Trophoblast cell (in vitro differentiated cells and primary cell): Measurements from ENCODE around the gene RAB3GAP1.

Source experiments
- DNase-seq, 2 donors: peaks; one replicate each; pipeline ENCODE4 v3.0.0-alpha.2; 2016
- H2AFZ ChIP-seq: 2 replicates; pipeline ENCODE4 v1.6.1; 2013; ENCODE audit warnings: low read length, moderate library complexity, mild to moderate bottlenecking; ENCODE audit not compliant: insufficient read depth, poor library complexity
- H2AK5ac ChIP-seq: 2 replicates; pipeline ENCODE4 v1.6.1; 2013; ENCODE audit warnings: mild to moderate bottlenecking, low read length
- H2BK120ac ChIP-seq: 2 replicates; pipeline ENCODE4 v1.6.1; 2013; ENCODE audit warnings: low read length, mild to moderate bottlenecking, moderate library complexity; ENCODE audit not compliant: insufficient read depth, poor library complexity
- H2BK12ac ChIP-seq: 2 replicates; pipeline ENCODE4 v1.6.1; 2013; ENCODE audit warnings: mild to moderate bottlenecking, low read length, moderate library complexity
- H2BK5ac ChIP-seq: 2 replicates; pipeline ENCODE4 v1.6.1; 2013; ENCODE audit warnings: low read length, low read depth, moderate library complexity, mild to moderate bottlenecking; ENCODE audit not compliant: poor library complexity
- H3K14ac ChIP-seq: 2 replicates; pipeline ENCODE4 v1.6.1; 2013; ENCODE audit warnings: mild to moderate bottlenecking, low read length
- H3K18ac ChIP-seq: 2 replicates; pipeline ENCODE4 v1.6.1; 2013; ENCODE audit warnings: mild to moderate bottlenecking, low read length
- H3K23ac ChIP-seq: 2 replicates; pipeline ENCODE4 v1.6.1; 2013; ENCODE audit warnings: low read length
- H3K27ac ChIP-seq: 2 replicates; pipeline ENCODE4 v1.5.1; 2013; ENCODE audit warnings: low read depth, mild to moderate bottlenecking, inconsistent platforms, low read length, moderate library complexity
- H3K27me3 ChIP-seq: 2 replicates; pipeline ENCODE4 v1.6.1; 2013; ENCODE audit warnings: inconsistent platforms, mild to moderate bottlenecking, low read length, moderate library complexity; ENCODE audit not compliant: insufficient read depth
- H3K36me3 ChIP-seq, 2 experiments: 1 replicate in 1 of 2; 2 replicates in 1 of 2; pipeline ENCODE4 v1.6.1; 2013; ENCODE audit warnings: low read length in 2 of 2, mild to moderate bottlenecking in 2 of 2, moderate library complexity in 1 of 2; ENCODE audit not compliant: insufficient read depth in 2 of 2, control insufficient read depth in 1 of 2
- H3K4ac ChIP-seq: 2 replicates; pipeline ENCODE4 v1.6.1; 2013; ENCODE audit warnings: low read depth, mild to moderate bottlenecking, low read length, moderate library complexity
- H3K4me1 ChIP-seq, 2 experiments: 1 replicate in 1 of 2; 2 replicates in 1 of 2; pipeline ENCODE4 v1.6.1; 2013; ENCODE audit warnings: low read length in 2 of 2, mild to moderate bottlenecking in 2 of 2, moderate library complexity in 1 of 2; ENCODE audit not compliant: insufficient read depth in 2 of 2, control insufficient read depth in 1 of 2
- H3K4me2 ChIP-seq: 2 replicates; pipeline ENCODE4 v1.6.1; 2013; ENCODE audit warnings: inconsistent platforms, mild to moderate bottlenecking, low read length, moderate library complexity
- H3K4me3 ChIP-seq: 2 replicates; pipeline ENCODE4 v1.5.1; 2013; ENCODE audit warnings: mild to moderate bottlenecking, low read depth, low read length, inconsistent platforms
- H3K79me1 ChIP-seq: one replicate; pipeline ENCODE4 v1.6.1; 2013; ENCODE audit warnings: low read length
- H3K79me2 ChIP-seq: 2 replicates; pipeline ENCODE4 v1.6.1; 2013; ENCODE audit warnings: low read length, mild to moderate bottlenecking; ENCODE audit not compliant: control insufficient read depth, insufficient read depth, poor library complexity
- H3K9ac ChIP-seq: 2 replicates; pipeline ENCODE4 v1.6.1; 2013; ENCODE audit warnings: mild to moderate bottlenecking, low read length
- H3K9me3 ChIP-seq: 2 replicates; pipeline ENCODE4 v1.6.1; 2013; ENCODE audit warnings: low read depth, mild to moderate bottlenecking, control low read depth, inconsistent platforms, low read length; ENCODE audit not compliant: insufficient read depth
- H4K12ac ChIP-seq: 2 replicates; pipeline ENCODE4 v1.6.1; 2013; ENCODE audit warnings: low read depth, mild to moderate bottlenecking, low read length, moderate library complexity
- H4K8ac ChIP-seq: 2 replicates; pipeline ENCODE4 v1.6.1; 2013; ENCODE audit warnings: low read depth, mild to moderate bottlenecking, low read length, moderate library complexity
- H4K91ac ChIP-seq: one replicate; pipeline ENCODE4 v1.6.1; 2013; ENCODE audit warnings: low read depth, mild to moderate bottlenecking, low read length, moderate library complexity
- WGBS: extraction: QIAGEN DNeasy Blood & Tissue Kit; methylation state at CpG from one replicate; pipeline ENCODE4 v1.1.7; 2013; ENCODE audit warnings: missing lambda C conversion rate; ENCODE audit not compliant: insufficient read length, insufficient coverage; ENCODE audit errors: extremely low coverage; 5-methylcytosine and 5-hydroxymethylcytosine counted together

The RAB3GAP1 gene

GRCh38 chr2:135009339-135009738, 42.8 kb upstream of the RAB3GAP1 start:
- H3K4me2 ChIP-seq, result no peak overlapping the region
- no peak overlapping the region for H3K18ac ChIP-seq
- no peak overlapping the region for H2AFZ ChIP-seq
- H3K4ac ChIP-seq, result no peak overlapping the region
- H3K4me1 ChIP-seq, result no peaks in the 10 kb centered on the region
- no peaks in the 10 kb centered on the region for H3K9me3 ChIP-seq
- no peak overlapping the region for H4K91ac ChIP-seq
- H3K14ac ChIP-seq, result no peak overlapping the region
- H3K4me3 ChIP-seq, result no peak overlapping the region
- H3K23ac ChIP-seq, result no peak overlapping the region
- H3K79me2 ChIP-seq, result no peaks in the 10 kb centered on the region
- H3K27ac ChIP-seq, result no peak overlapping the region
- H3K27me3 ChIP-seq, result no peaks in the 10 kb centered on the region
- H3K36me3 ChIP-seq, result no peaks in the 10 kb centered on the region
- no peak overlapping the region for H2BK12ac ChIP-seq
- H2AK5ac ChIP-seq, result no peak overlapping the region
- no peak overlapping the region for H3K9ac ChIP-seq
- no peak overlapping the region for H2BK5ac ChIP-seq
- H4K8ac ChIP-seq, result no peak overlapping the region
- DNase-seq, result no peak
- H3K79me1 ChIP-seq, result no peaks in the 10 kb centered on the region
- H4K12ac ChIP-seq, result no peak overlapping the region
- no CpG with 5 or more reads among the region's 1 CpG for WGBS
- H2BK120ac ChIP-seq, result no peak overlapping the region

GRCh38 chr2:135010200-135010942, 41.7 kb upstream of the RAB3GAP1 start:
- no peak overlapping the region for H2BK5ac ChIP-seq
- no peak overlapping the region for H3K27ac ChIP-seq
- H2BK120ac ChIP-seq, result no peak overlapping the region
- no peak overlapping the region for H3K23ac ChIP-seq
- no peak overlapping the region for H2AFZ ChIP-seq
- H3K4ac ChIP-seq, result no peak overlapping the region
- H3K4me1 ChIP-seq, result no peaks in the 10 kb centered on the region
- H4K8ac ChIP-seq, result no peak overlapping the region
- WGBS, result no CpG with 5 or more reads among the region's 10 CpGs
- no peak overlapping the region for H2AK5ac ChIP-seq
- H3K4me3 ChIP-seq, result no peak overlapping the region
- no peak overlapping the region for H3K9ac ChIP-seq
- no peaks in the 10 kb centered on the region for H3K27me3 ChIP-seq
- no peaks in the 10 kb centered on the region for H3K9me3 ChIP-seq
- DNase-seq, result peak in 1 of 2 donors; percentile 16
- no peak overlapping the region for H4K12ac ChIP-seq
- no peaks in the 10 kb centered on the region for H3K36me3 ChIP-seq
- H4K91ac ChIP-seq, result no peak overlapping the region
- H3K4me2 ChIP-seq, result no peak overlapping the region
- H3K14ac ChIP-seq, result no peak overlapping the region
- H3K79me2 ChIP-seq, result no peaks in the 10 kb centered on the region
- H3K18ac ChIP-seq, result no peak overlapping the region
- H2BK12ac ChIP-seq, result no peak overlapping the region
- H3K79me1 ChIP-seq, result no peaks in the 10 kb centered on the region

GRCh38 chr2:135011633-135012032, 40.5 kb upstream of the RAB3GAP1 start:
- no peak overlapping the region for H4K91ac ChIP-seq
- no peaks in the 10 kb centered on the region for H3K9me3 ChIP-seq
- no peaks in the 10 kb centered on the region for H3K4me1 ChIP-seq
- H2BK120ac ChIP-seq, result no peak overlapping the region
- no peaks in the 10 kb centered on the region for H3K79me1 ChIP-seq
- H3K14ac ChIP-seq, result no peak overlapping the region
- H3K36me3 ChIP-seq, result no peaks in the 10 kb centered on the region
- H3K79me2 ChIP-seq, result no peaks in the 10 kb centered on the region
- no peak overlapping the region for H2BK12ac ChIP-seq
- H2AFZ ChIP-seq, result no peak overlapping the region
- no peak overlapping the region for H3K18ac ChIP-seq
- H3K4ac ChIP-seq, result no peak overlapping the region
- H4K8ac ChIP-seq, result no peak overlapping the region
- H3K23ac ChIP-seq, result no peak overlapping the region
- H2AK5ac ChIP-seq, result no peak overlapping the region
- H3K9ac ChIP-seq, result no peak overlapping the region
- H4K12ac ChIP-seq, result no peak overlapping the region
- H3K4me3 ChIP-seq, result no peak overlapping the region
- DNase-seq, result no peak
- H3K4me2 ChIP-seq, result no peak overlapping the region
- no peak overlapping the region for H3K27ac ChIP-seq
- H2BK5ac ChIP-seq, result no peak overlapping the region
- no peaks in the 10 kb centered on the region for H3K27me3 ChIP-seq

- Histone ChIP-seq H4K12ac (no peak overlapping the region), H3K9ac (no peak overlapping the region), H3K9me3 (no peaks in the 10 kb centered on the region), H2BK5ac (no peak overlapping the region), H2BK12ac (no peak overlapping the region), H3K79me1 (no peaks in the 10 kb centered on the region), H3K4me2 (no peak overlapping the region), H3K4ac (no peak overlapping the region), H3K36me3 (no peaks in the 10 kb centered on the region), H4K91ac (no peak overlapping the region), H3K4me3 (no peak overlapping the region), H3K23ac (no peak overlapping the region), H3K79me2 (no peaks in the 10 kb centered on the region), H3K4me1 (no peaks in the 10 kb centered on the region), H3K27me3 (no peaks in the 10 kb centered on the region), H3K14ac (no peak overlapping the region), H2AK5ac (no peak overlapping the region), H3K27ac (no peak overlapping the region), H4K8ac (no peak overlapping the region), H2AFZ (no peak overlapping the region), H3K18ac (no peak overlapping the region), H2BK120ac (no peak overlapping the region)
- no CpG with 5 or more reads among the region's 1 CpG for WGBS
- no peak for DNase-seq
These were observed 30.5 kb upstream of the RAB3GAP1 start for GRCh38 chr2:135021618-135022017.
